Activated CD4-positive, CD25-positive, alpha-beta regulatory T cell treated with anti-CD3 and anti-CD28 coated beads, Interleukin-2, amount 50 U/mL, for 72 hours (primary cell): ENCODE data around the gene NDUFV1.
"Not testable (repeated sequence)": the region's sequence is repeated elsewhere in the genome, so short reads cannot be mapped to it uniquely, and the experiment has no call there.

Source experiments
- DNase-seq: peaks from one replicate; pipeline ENCODE4 v3.0.0; 2021

NDUFV1 gene

GRCh38 chr11:67659651-67660165, 53.0 kb downstream of the NDUFV1 start:
- DNase-seq, result not testable (repeated sequence)

GRCh38 chr11:67660752-67661151, 54.0 kb downstream of the NDUFV1 start:
- not testable (repeated sequence) for DNase-seq
